B cell (primary cell): ENCODE results near the gene VSIG2. TPM values are rescaled to one million over a fixed set of nuclear protein-coding genes. Genes with fewer than 3 reads are reported as not detected.

Experiments
- ATAC-seq: fragments of 200-7000 bp; cut with Tn5 transposase; one replicate; pipeline ENCODE4 v1.10.0; 2021; ENCODE audit warnings: low read depth, mild to moderate bottlenecking, moderate number of reproducible peaks, moderate library complexity
- CTCF ChIA-PET: fragments of 350-600 bp; sonication (Branson Sonifier 250); formaldehyde crosslinking; loops from one replicate; lab custom pipeline; 2021; ENCODE audit warnings: antibody characterized with exemption, inconsistent platforms; lab: Charles Lee
- POLR2A ChIA-PET: fragments of 350-600 bp; sonication (Branson Sonifier 250); formaldehyde crosslinking; loops from one replicate; lab custom pipeline; 2021; ENCODE audit warnings: antibody characterized with exemption; lab: Charles Lee
- DNase-seq: peaks from one replicate; pipeline ENCODE4 v3.0.0; 2013
- H2AFZ ChIP-seq: 2 replicates; pipeline ENCODE4 v1.6.1; 2012; ENCODE audit warnings: mild to moderate bottlenecking, low read depth, low read length; ENCODE audit not compliant: insufficient read depth, poor library complexity, severe bottlenecking
- H3K27ac ChIP-seq, 2 donors: 1 replicate in 1 of 2; 2 replicates in 1 of 2; pipeline ENCODE4 v1.5.1; 2012 to 2013; ENCODE audit warnings: low read length in 2 of 2, mild to moderate bottlenecking in 2 of 2, moderate library complexity in 1 of 2
- H3K27me3 ChIP-seq, 4 experiments: fragments of 200-600 bp in 1 of 4; sonication (generic) in 1 of 4; replicated peaks in 1 of 4; 1 replicate in 2 of 4; 2 replicates in 2 of 4; pipeline versions ENCODE4 v1.6.1 to v1.7.0; 2013 to 2016; ENCODE audit warnings: low read length in 3 of 4, mild to moderate bottlenecking in 2 of 4, mixed read lengths in 1 of 4, moderate library complexity in 1 of 4; ENCODE audit not compliant: insufficient read depth in 4 of 4, control insufficient read depth in 3 of 4; ENCODE audit errors: control extremely low read depth in 1 of 4
- H3K36me3 ChIP-seq, 2 experiments: replicated peaks in 1 of 2; 1 replicate in 1 of 2; 2 replicates in 1 of 2; pipeline versions ENCODE4 v1.6.1 to v1.7.1; 2013; ENCODE audit warnings: low read length in 1 of 2; ENCODE audit not compliant: insufficient read depth in 2 of 2, control insufficient read depth in 1 of 2; ENCODE audit errors: control extremely low read depth in 1 of 2, extremely low read depth in 1 of 2
- H3K4me1 ChIP-seq, 2 donors: fragments of 200-600 bp in 1 of 2; sonication (generic) in 1 of 2; 1 replicate in 1 of 2; 2 replicates in 1 of 2; pipeline versions ENCODE4 v1.5.1 to v1.6.1; 2013 to 2017; ENCODE audit warnings: low read length in 2 of 2; ENCODE audit not compliant: control insufficient read depth in 2 of 2, insufficient read depth in 2 of 2
- H3K4me2 ChIP-seq: replicated peaks from 2 replicates; pipeline ENCODE3; 2012; ENCODE audit warnings: mild to moderate bottlenecking, low read depth, low read length; ENCODE audit not compliant: poor library complexity, severe bottlenecking
- H3K4me3 ChIP-seq, 5 experiments: fragments of 200-600 bp in 1 of 5; sonication (generic) in 1 of 5; 1 replicate in 3 of 5; 2 replicates in 2 of 5; pipeline versions ENCODE4 v1.5.1 to v1.7.0; 2011 to 2016; ENCODE audit warnings: low read length in 4 of 5, mild to moderate bottlenecking in 4 of 5, low read depth in 2 of 5, control low read depth in 1 of 5, moderate library complexity in 1 of 5; ENCODE audit not compliant: insufficient read depth in 1 of 5; ENCODE audit errors: control extremely low read depth in 1 of 5, extremely low read depth in 1 of 5
- H3K79me2 ChIP-seq: fragments of 200-600 bp; sonication (generic); one replicate; pipeline ENCODE4 v1.6.0; 2016; ENCODE audit warnings: low read length; ENCODE audit not compliant: control insufficient read depth, insufficient read depth
- H3K9ac ChIP-seq: fragments of 200-600 bp; sonication (generic); 2 replicates; pipeline ENCODE4 v1.6.1; 2017; ENCODE audit warnings: mild to moderate bottlenecking, low read length, moderate library complexity
- H3K9me3 ChIP-seq, 3 donors: one replicate each; pipeline versions ENCODE4 v1.6.1 to v1.7.1; 2013; ENCODE audit warnings: low read length in 2 of 3; ENCODE audit not compliant: control insufficient read depth in 2 of 3, insufficient read depth in 1 of 3; ENCODE audit errors: control extremely low read depth in 1 of 3
- H4K20me1 ChIP-seq: 2 replicates; pipeline ENCODE4 v1.6.0; 2012; ENCODE audit warnings: mild to moderate bottlenecking, low read length; ENCODE audit not compliant: insufficient read depth, control insufficient read depth, poor library complexity, severe bottlenecking
- H3K27ac Mint-ChIP-seq: one replicate; pipeline ENCODE4 v1.8.0; 2021; ENCODE audit warnings: mixed read lengths
- H3K27me3 Mint-ChIP-seq: one replicate; pipeline ENCODE4 v1.8.0; 2021; ENCODE audit warnings: mixed read lengths
- H3K4me1 Mint-ChIP-seq: one replicate; pipeline ENCODE4 v1.8.0; 2021; ENCODE audit warnings: mixed read lengths
- H3K4me3 Mint-ChIP-seq: one replicate; pipeline ENCODE4 v1.8.0; 2021; ENCODE audit warnings: mixed read lengths
- H3K9me3 Mint-ChIP-seq: one replicate; pipeline ENCODE4 v1.8.0; 2022; ENCODE audit warnings: mixed read lengths; ENCODE audit not compliant: insufficient read depth
- EZH2 ChIP-seq: IDR thresholded peaks from 2 replicates; pipeline ENCODE4 v1.6.1; 2012; ENCODE audit warnings: borderline replicate concordance, low read depth, mild to moderate bottlenecking, moderate library complexity, low read length; ENCODE audit not compliant: insufficient read depth, poor library complexity, severe bottlenecking
- WGBS: methylation state at CpG from one replicate; pipeline ENCODE4 v1.1.5; 2013; ENCODE audit warnings: missing lambda C conversion rate; ENCODE audit not compliant: insufficient coverage; 5-methylcytosine and 5-hydroxymethylcytosine counted together
- intact Hi-C: fragments of 100-400 bp; cut with micrococcal nuclease; formaldehyde crosslinking; loops from one replicate; pipeline ENCODE4 v1.10.0; 2022
- polyA plus RNA-seq: library from polyadenylated mRNA; depleted of rRNA; stranded (reverse); fragments of >200 nt; gene quantifications from 2 replicates; pipeline ENCODE4 v1.2.3, GENCODE V29; 2012
- total RNA-seq, 2 donors: library from RNA; stranded (reverse); fragments of 120-200 nt in 1 of 2; gene quantifications; 1 replicate in 1 of 2; 2 replicates in 1 of 2; pipeline versions ENCODE4 v1.2.3 to v1.2.4, GENCODE V29; 2013 to 2022
- TF ChIP-seq, protein P1 (sequence below): fragments of 200-600 bp; IDR thresholded peaks from one replicate; pipeline ENCODE4 v1.8.0; 2022; ENCODE audit warnings: antibody characterized with exemption, mild to moderate bottlenecking

The VSIG2 gene
- total and polyA plus RNA-seq, 2 donors (not counting 1 experiment from before 2014, with no cell fraction given) = not detected

DNA sequence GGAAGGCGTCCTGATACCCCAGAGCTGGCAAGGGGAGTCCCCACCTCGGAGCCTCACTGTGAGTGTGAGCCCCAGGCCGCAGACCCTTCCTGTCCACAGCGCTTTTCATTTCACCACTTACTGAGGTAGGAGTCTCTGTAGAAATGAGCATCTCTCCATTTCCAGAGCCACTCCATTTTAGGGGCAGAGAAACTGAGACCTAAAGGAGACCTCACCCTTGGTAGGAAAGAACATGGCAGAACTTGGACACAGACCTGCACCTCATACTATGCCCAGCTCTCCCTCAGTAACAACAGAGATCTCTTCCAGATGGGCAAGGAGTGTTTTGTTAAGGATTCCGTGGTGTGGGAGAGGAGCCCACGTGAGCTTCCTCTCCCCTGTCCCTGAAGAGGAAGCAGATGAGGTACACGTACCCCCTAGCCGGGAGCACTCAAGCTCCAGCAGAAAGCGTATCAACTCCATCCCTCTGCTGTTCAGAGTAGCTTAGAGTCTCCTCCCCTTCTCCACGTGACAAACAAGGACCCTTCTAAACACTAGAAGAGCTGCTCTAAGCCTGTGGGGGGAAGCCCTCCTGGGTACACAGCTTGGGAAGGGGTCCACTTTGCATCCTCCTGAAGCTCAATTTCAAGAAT is 532 bp upstream of the VSIG2 start:
- H3K79me2 ChIP-seq = peaks cover 9% of the 10 kb centered on the region
- no peak overlapping the region for H3K27ac Mint-ChIP-seq
- intact Hi-C loops = no loop called here
- peaks cover 5% of the 10 kb centered on the region for H3K27me3 Mint-ChIP-seq
- DNase-seq (no peak), ATAC-seq (no peak)
- H3K9me3 ChIP-seq = no peaks in the 10 kb centered on the region
- no peak overlapping the region for H3K4me3 ChIP-seq
- H3K4me1 ChIP-seq = peaks cover 20 to 31% of the 10 kb centered on the region in 2 donors
- ChIA-PET POLR2A (no interaction called here), CTCF (interaction anchor here (0.8 to 9.8 kb wide), 7 partner anchors 9 to 84 kb away, joined by 3 to 153 read pairs (median 4); partner anchors contain the start of gene ESAM)
- no peak overlapping the region for H3K27ac ChIP-seq
- H2AFZ ChIP-seq = no peak overlapping the region
- H3K9me3 Mint-ChIP-seq = no peaks in the 10 kb centered on the region
- H3K4me2 ChIP-seq = no peak overlapping the region
- H3K9ac ChIP-seq = no peak overlapping the region
- no peaks in the 10 kb centered on the region for H3K27me3 ChIP-seq
- peaks cover 26% of the 10 kb centered on the region for H3K4me1 Mint-ChIP-seq
- H4K20me1 ChIP-seq = no peaks in the 10 kb centered on the region
- no peaks in the 10 kb centered on the region for H3K36me3 ChIP-seq
- no peak for TF ChIP-seq EZH2
- TF ChIP-seq, protein P1, sequence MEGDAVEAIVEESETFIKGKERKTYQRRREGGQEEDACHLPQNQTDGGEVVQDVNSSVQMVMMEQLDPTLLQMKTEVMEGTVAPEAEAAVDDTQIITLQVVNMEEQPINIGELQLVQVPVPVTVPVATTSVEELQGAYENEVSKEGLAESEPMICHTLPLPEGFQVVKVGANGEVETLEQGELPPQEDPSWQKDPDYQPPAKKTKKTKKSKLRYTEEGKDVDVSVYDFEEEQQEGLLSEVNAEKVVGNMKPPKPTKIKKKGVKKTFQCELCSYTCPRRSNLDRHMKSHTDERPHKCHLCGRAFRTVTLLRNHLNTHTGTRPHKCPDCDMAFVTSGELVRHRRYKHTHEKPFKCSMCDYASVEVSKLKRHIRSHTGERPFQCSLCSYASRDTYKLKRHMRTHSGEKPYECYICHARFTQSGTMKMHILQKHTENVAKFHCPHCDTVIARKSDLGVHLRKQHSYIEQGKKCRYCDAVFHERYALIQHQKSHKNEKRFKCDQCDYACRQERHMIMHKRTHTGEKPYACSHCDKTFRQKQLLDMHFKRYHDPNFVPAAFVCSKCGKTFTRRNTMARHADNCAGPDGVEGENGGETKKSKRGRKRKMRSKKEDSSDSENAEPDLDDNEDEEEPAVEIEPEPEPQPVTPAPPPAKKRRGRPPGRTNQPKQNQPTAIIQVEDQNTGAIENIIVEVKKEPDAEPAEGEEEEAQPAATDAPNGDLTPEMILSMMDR = no peak
- H3K4me3 Mint-ChIP-seq = no peak overlapping the region
- no CpG with 5 or more reads among the region's 10 CpGs for WGBS

DNA sequence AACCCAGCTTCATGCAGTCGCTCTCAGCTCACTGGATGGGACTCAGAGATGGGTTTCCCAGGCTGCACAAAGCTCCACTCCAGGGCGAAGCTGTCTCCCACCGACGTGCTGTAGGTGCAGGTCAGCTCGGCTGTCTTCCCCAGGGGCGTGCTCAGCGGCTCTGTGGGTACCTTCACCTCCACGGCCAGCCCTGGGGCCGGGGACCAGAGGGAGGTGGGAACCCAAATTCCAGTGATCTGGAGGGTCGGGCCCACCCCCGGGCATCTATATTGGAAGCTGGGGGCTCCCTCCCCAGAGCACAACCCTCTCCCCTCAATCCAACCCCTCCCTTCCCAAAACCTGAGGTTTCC is 689 bp downstream of the VSIG2 start:
- Histone ChIP-seq H3K27me3 (no peaks in the 10 kb centered on the region), H3K4me1 (peaks cover 24 to 35% of the 10 kb centered on the region in 2 donors), H2AFZ (no peak overlapping the region), H3K4me3 (no peak overlapping the region), H3K36me3 (no peaks in the 10 kb centered on the region), H3K9me3 (no peaks in the 10 kb centered on the region), H3K79me2 (peaks cover 3% of the 10 kb centered on the region), H4K20me1 (no peaks in the 10 kb centered on the region), H3K27ac (no peak overlapping the region), H3K4me2 (no peak overlapping the region), H3K9ac (no peak overlapping the region)
- intact Hi-C loops = no loop called here
- ATAC-seq = no peak
- no peak for DNase-seq
- H3K27me3 Mint-ChIP-seq = no peaks in the 10 kb centered on the region
- H3K27ac Mint-ChIP-seq = no peak overlapping the region
- no peak overlapping the region for H3K4me3 Mint-ChIP-seq
- CTCF ChIA-PET = interaction anchor here (9.8 kb wide), 1 partner anchor 11 kb away, joined by 153 read pairs; the partner anchor contains the start of gene ESAM
- WGBS = 89% methylated on average over 11 of the region's 11 CpGs
- H3K9me3 Mint-ChIP-seq = no peaks in the 10 kb centered on the region
- peaks cover 30% of the 10 kb centered on the region for H3K4me1 Mint-ChIP-seq
- POLR2A ChIA-PET = no interaction called here
- TF ChIP-seq, protein P1 = no peak
- no peak for TF ChIP-seq EZH2
